GM23338 (cell line): ENCODE results near the gene USP9Y. TPM values are rescaled to one million over a fixed set of nuclear protein-coding genes. Genes with fewer than 3 reads are reported as not detected.

Experiments used
- ATAC-seq: fragments of 200-7000 bp; cut with Tn5 transposase; 3 replicates; pipeline ENCODE4 v1.9.1; 2020
- DNase-seq: peaks from one replicate; pipeline ENCODE4 v3.0.0-alpha.2; 2015; ENCODE audit warnings: low spot score
- H2AFZ ChIP-seq: fragments of 200-600 bp; sonication (generic); 2 replicates; pipeline ENCODE4 v1.8.0; 2016; ENCODE audit warnings: antibody characterized with exemption, mild to moderate bottlenecking, moderate library complexity
- H3F3A ChIP-seq: fragments of 200-600 bp; sonication (generic); replicated peaks from 2 replicates; pipeline ENCODE4 v1.8.0; 2017; ENCODE audit warnings: antibody characterized with exemption, mixed run types, low read depth
- H3K27ac ChIP-seq: fragments of 200-600 bp; sonication (generic); 2 replicates; pipeline ENCODE4 v1.6.1; 2016; ENCODE audit warnings: low read depth
- H3K27me3 ChIP-seq: fragments of 200-600 bp; sonication (generic); 2 replicates; pipeline ENCODE4 v1.8.0; 2016; ENCODE audit warnings: mild to moderate bottlenecking, mixed run types, moderate library complexity; ENCODE audit not compliant: insufficient read depth
- H3K36me3 ChIP-seq: fragments of 200-600 bp; sonication (generic); 2 replicates; pipeline ENCODE4 v1.8.0; 2016; ENCODE audit warnings: mild to moderate bottlenecking; ENCODE audit not compliant: insufficient read depth
- H3K4me1 ChIP-seq: fragments of 200-600 bp; sonication (generic); 2 replicates; pipeline ENCODE4 v1.8.0; 2016; ENCODE audit warnings: mild to moderate bottlenecking, moderate library complexity; ENCODE audit not compliant: insufficient read depth
- H3K4me2 ChIP-seq: fragments of 200-600 bp; sonication (generic); 2 replicates; pipeline ENCODE4 v1.7.1; 2017; ENCODE audit warnings: mixed run types
- H3K4me3 ChIP-seq: fragments of 200-600 bp; sonication (generic); 2 replicates; pipeline ENCODE4 v1.6.1; 2016; ENCODE audit warnings: mixed run types
- H3K79me2 ChIP-seq: fragments of 200-600 bp; sonication (generic); replicated peaks from 2 replicates; pipeline ENCODE4 v1.8.0; 2017; ENCODE audit warnings: mild to moderate bottlenecking; ENCODE audit not compliant: insufficient read depth
- H3K9me2 ChIP-seq: fragments of 200-600 bp; sonication (generic); 2 replicates; pipeline ENCODE4 v1.8.0; 2017; ENCODE audit not compliant: insufficient read depth
- H4K20me1 ChIP-seq: fragments of 200-600 bp; sonication (generic); replicated peaks from 2 replicates; pipeline ENCODE4 v1.8.0; 2017; ENCODE audit warnings: mild to moderate bottlenecking; ENCODE audit not compliant: insufficient read depth
- H3K27ac Mint-ChIP-seq: 2 replicates; pipeline ENCODE4 v1.8.0; 2020; ENCODE audit warnings: inconsistent platforms, mild to moderate bottlenecking, moderate library complexity, mixed read lengths
- H3K27me3 Mint-ChIP-seq: 3 replicates; pipeline ENCODE4 v1.8.0; 2022; ENCODE audit warnings: low read depth, mild to moderate bottlenecking, moderate library complexity, mixed read lengths, inconsistent platforms; ENCODE audit not compliant: insufficient read depth, poor library complexity
- H3K36me3 Mint-ChIP-seq: 3 replicates; pipeline ENCODE4 v1.8.0; 2021; ENCODE audit warnings: low read depth, mild to moderate bottlenecking, inconsistent platforms, moderate library complexity, mixed read lengths
- H3K4me1 Mint-ChIP-seq: 3 replicates; pipeline ENCODE4 v1.8.0; 2020; ENCODE audit warnings: mild to moderate bottlenecking, inconsistent platforms, mixed read lengths
- H3K4me3 Mint-ChIP-seq: 3 replicates; pipeline ENCODE4 v1.8.0; 2021; ENCODE audit warnings: moderate library complexity, mild to moderate bottlenecking, inconsistent platforms, mixed read lengths
- H3K9me3 Mint-ChIP-seq: 3 replicates; pipeline ENCODE4 v1.8.0; 2020; ENCODE audit warnings: moderate library complexity, mild to moderate bottlenecking, inconsistent platforms, mixed read lengths
- NANOG ChIP-seq: IDR thresholded peaks from 2 replicates; pipeline ENCODE4 v1.6.1; 2016; ENCODE audit warnings: antibody characterized with exemption, borderline replicate concordance
- POLR2AphosphoS5 ChIP-seq: IDR thresholded peaks from 2 replicates; pipeline ENCODE4 v1.6.1; 2016; ENCODE audit warnings: antibody characterized with exemption, low read depth
- STAT1 ChIP-seq: IDR thresholded peaks from one replicate; pipeline ENCODE4 v1.6.1; 2016; ENCODE audit warnings: antibody characterized with exemption; ENCODE audit not compliant: unreplicated experiment
- ZNF114 ChIP-seq: fragments of 250-450 bp; sonication (Bioruptor Pico); IDR thresholded peaks from 2 replicates; pipeline ENCODE4 v1.5.0; 2020; ENCODE audit warnings: mild to moderate bottlenecking, moderate library complexity
- ZNF331 ChIP-seq: fragments of 250-450 bp; sonication (Bioruptor Pico); IDR thresholded peaks from 2 replicates; pipeline ENCODE4 v1.5.0; 2020; ENCODE audit warnings: low read depth, mild to moderate bottlenecking, moderate library complexity
- polyA plus RNA-seq: library from polyadenylated mRNA; unstranded; fragments of >200 nt; fragmentation: Nextera tagmentation; extraction: Ambion mirVana; gene quantifications from 2 replicates; pipeline ENCODE4 v1.2.1, GENCODE V29; 2016
- total RNA-seq: library from RNA; depleted of rRNA; stranded (reverse); fragments of >200 nt; shearing (Covaris generic); gene quantifications from 2 replicates; pipeline ENCODE4 v1.2.3, GENCODE V29; 2014
- TF ChIP-seq, protein P1 (sequence below): fragments of 250-450 bp; sonication (Bioruptor Pico); IDR thresholded peaks from 2 replicates; pipeline ENCODE4 v1.5.0; 2020; ENCODE audit warnings: mild to moderate bottlenecking, moderate library complexity
- TF ChIP-seq, protein P2 (sequence below), 2 experiments: fragments of 200-600 bp in 1 of 2; sonication (generic) in 1 of 2; conservative IDR thresholded peaks; 2 replicates each; pipeline versions ENCODE4 v1.5.1 to v1.6.1; 2016 to 2017; ENCODE audit warnings: antibody characterized with exemption in 2 of 2, low read depth in 2 of 2, mild to moderate bottlenecking in 2 of 2, moderate library complexity in 1 of 2
- TF ChIP-seq, protein P3 (sequence below): IDR thresholded peaks from one replicate; pipeline ENCODE4 v1.6.1; 2018; ENCODE audit warnings: antibody characterized with exemption; ENCODE audit not compliant: unreplicated experiment

USP9Y gene
- total and polyA plus RNA-seq, 2 experiments from 2014 or later, result 23.7 to 49.0 TPM

DNA sequence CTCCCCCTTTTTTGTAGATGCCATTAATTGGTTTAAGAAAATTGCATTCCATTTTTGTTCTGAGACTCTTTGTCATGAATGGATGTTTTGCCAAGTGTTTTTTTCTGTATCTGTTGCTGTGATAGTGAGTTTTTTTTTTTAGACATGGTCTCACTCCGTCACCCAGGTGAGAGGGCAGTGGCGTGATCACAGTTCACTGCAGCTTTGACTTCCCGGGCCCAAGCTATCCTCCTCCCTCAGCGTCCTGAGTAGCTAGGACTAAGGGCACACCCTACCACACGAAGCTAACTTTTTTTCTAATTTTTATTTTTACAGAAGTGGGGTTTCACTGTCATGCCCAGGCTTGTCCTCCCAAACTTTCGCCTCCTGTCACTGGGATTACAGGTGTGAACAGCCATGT is 51.8 kb downstream of the USP9Y start (continued):
- TF ChIP-seq, protein P1, sequence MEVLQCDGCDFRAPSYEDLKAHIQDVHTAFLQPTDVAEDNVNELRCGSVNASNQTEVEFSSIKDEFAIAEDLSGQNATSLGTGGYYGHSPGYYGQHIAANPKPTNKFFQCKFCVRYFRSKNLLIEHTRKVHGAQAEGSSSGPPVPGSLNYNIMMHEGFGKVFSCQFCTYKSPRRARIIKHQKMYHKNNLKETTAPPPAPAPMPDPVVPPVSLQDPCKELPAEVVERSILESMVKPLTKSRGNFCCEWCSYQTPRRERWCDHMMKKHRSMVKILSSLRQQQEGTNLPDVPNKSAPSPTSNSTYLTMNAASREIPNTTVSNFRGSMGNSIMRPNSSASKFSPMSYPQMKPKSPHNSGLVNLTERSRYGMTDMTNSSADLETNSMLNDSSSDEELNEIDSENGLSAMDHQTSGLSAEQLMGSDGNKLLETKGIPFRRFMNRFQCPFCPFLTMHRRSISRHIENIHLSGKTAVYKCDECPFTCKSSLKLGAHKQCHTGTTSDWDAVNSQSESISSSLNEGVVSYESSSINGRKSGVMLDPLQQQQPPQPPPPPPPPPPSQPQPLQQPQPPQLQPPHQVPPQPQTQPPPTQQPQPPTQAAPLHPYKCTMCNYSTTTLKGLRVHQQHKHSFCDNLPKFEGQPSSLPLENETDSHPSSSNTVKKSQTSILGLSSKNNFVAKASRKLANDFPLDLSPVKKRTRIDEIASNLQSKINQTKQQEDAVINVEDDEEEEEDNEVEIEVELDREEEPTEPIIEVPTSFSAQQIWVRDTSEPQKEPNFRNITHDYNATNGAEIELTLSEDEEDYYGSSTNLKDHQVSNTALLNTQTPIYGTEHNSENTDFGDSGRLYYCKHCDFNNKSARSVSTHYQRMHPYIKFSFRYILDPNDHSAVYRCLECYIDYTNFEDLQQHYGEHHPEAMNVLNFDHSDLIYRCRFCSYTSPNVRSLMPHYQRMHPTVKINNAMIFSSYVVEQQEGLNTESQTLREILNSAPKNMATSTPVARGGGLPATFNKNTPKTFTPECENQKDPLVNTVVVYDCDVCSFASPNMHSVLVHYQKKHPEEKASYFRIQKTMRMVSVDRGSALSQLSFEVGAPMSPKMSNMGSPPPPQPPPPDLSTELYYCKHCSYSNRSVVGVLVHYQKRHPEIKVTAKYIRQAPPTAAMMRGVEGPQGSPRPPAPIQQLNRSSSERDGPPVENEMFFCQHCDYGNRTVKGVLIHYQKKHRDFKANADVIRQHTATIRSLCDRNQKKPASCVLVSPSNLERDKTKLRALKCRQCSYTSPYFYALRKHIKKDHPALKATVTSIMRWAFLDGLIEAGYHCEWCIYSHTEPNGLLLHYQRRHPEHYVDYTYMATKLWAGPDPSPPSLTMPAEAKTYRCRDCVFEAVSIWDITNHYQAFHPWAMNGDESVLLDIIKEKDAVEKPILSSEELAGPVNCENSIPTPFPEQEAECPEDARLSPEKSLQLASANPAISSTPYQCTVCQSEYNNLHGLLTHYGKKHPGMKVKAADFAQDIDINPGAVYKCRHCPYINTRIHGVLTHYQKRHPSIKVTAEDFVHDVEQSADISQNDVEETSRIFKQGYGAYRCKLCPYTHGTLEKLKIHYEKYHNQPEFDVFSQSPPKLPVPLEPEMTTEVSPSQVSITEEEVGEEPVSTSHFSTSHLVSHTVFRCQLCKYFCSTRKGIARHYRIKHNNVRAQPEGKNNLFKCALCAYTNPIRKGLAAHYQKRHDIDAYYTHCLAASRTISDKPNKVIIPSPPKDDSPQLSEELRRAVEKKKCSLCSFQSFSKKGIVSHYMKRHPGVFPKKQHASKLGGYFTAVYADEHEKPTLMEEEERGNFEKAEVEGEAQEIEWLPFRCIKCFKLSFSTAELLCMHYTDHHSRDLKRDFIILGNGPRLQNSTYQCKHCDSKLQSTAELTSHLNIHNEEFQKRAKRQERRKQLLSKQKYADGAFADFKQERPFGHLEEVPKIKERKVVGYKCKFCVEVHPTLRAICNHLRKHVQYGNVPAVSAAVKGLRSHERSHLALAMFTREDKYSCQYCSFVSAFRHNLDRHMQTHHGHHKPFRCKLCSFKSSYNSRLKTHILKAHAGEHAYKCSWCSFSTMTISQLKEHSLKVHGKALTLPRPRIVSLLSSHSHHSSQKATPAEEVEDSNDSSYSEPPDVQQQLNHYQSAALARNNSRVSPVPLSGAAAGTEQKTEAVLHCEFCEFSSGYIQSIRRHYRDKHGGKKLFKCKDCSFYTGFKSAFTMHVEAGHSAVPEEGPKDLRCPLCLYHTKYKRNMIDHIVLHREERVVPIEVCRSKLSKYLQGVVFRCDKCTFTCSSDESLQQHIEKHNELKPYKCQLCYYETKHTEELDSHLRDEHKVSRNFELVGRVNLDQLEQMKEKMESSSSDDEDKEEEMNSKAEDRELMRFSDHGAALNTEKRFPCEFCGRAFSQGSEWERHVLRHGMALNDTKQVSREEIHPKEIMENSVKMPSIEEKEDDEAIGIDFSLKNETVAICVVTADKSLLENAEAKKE (CRISPR knock-in tag), result no peak
- no peak for TF ChIP-seq ZNF331 (CRISPR knock-in tag)
- no peak for TF ChIP-seq ZNF114 (CRISPR knock-in tag)

DNA sequence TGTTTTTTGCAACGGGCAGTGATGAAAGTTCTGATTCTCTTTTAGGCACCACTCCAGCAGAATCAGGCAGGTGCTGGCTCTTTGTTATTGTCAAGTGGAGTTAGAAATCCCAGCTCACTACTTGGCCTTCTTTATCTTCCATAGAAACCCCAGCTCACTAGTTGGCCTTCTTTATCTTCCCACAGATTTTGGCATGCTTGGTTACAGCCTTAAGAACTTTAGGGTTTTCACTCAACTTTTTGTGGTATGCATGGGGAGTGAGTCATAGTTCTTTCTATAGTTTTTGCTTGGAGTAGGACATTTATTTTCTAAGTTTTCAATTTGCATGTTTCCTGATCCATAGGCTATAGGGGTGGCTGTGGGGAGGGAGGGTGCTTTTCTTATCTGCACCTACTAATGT is 55.0 kb downstream of the USP9Y start:
- Histone ChIP-seq H3F3A (no peaks in the 10 kb centered on the region), H3K27ac (no peak overlapping the region), H3K79me2 (no peaks in the 10 kb centered on the region; the same call in none of the 2 replicates), H3K4me2 (no peak overlapping the region), H3K4me1 (peaks cover 3% of the 10 kb centered on the region; the same call in 1 of the 2 replicates), H4K20me1 (no peaks in the 10 kb centered on the region), H3K9me2 (no peaks in the 10 kb centered on the region), H3K27me3 (no peaks in the 10 kb centered on the region), H3K36me3 (no peaks in the 10 kb centered on the region), H2AFZ (no peak overlapping the region), H3K4me3 (no peak overlapping the region)
- no peaks in the 10 kb centered on the region; the same call in 2 of the 3 replicates for H3K9me3 Mint-ChIP-seq
- H3K36me3 Mint-ChIP-seq, result peaks cover 2% of the 10 kb centered on the region; the same call in 1 of the 3 replicates
- ATAC-seq (no peak), DNase-seq (no peak)
- H3K27me3 Mint-ChIP-seq, result no peaks in the 10 kb centered on the region
- H3K27ac Mint-ChIP-seq, result no peak overlapping the region
- H3K4me1 Mint-ChIP-seq, result peaks cover 25% of the 10 kb centered on the region
- no peak overlapping the region for H3K4me3 Mint-ChIP-seq
- TF ChIP-seq STAT1 (no peak), NANOG (no peak), ZNF331 (CRISPR knock-in tag) (no peak), ZNF114 (CRISPR knock-in tag) (no peak), POLR2AphosphoS5 (no peak)
- TF ChIP-seq, protein P2, sequence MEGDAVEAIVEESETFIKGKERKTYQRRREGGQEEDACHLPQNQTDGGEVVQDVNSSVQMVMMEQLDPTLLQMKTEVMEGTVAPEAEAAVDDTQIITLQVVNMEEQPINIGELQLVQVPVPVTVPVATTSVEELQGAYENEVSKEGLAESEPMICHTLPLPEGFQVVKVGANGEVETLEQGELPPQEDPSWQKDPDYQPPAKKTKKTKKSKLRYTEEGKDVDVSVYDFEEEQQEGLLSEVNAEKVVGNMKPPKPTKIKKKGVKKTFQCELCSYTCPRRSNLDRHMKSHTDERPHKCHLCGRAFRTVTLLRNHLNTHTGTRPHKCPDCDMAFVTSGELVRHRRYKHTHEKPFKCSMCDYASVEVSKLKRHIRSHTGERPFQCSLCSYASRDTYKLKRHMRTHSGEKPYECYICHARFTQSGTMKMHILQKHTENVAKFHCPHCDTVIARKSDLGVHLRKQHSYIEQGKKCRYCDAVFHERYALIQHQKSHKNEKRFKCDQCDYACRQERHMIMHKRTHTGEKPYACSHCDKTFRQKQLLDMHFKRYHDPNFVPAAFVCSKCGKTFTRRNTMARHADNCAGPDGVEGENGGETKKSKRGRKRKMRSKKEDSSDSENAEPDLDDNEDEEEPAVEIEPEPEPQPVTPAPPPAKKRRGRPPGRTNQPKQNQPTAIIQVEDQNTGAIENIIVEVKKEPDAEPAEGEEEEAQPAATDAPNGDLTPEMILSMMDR (conservative IDR thresholded peaks at IDR 0.05; ENCODE audit: low read depth in 2 of 2), result no peak
- TF ChIP-seq, protein P3, sequence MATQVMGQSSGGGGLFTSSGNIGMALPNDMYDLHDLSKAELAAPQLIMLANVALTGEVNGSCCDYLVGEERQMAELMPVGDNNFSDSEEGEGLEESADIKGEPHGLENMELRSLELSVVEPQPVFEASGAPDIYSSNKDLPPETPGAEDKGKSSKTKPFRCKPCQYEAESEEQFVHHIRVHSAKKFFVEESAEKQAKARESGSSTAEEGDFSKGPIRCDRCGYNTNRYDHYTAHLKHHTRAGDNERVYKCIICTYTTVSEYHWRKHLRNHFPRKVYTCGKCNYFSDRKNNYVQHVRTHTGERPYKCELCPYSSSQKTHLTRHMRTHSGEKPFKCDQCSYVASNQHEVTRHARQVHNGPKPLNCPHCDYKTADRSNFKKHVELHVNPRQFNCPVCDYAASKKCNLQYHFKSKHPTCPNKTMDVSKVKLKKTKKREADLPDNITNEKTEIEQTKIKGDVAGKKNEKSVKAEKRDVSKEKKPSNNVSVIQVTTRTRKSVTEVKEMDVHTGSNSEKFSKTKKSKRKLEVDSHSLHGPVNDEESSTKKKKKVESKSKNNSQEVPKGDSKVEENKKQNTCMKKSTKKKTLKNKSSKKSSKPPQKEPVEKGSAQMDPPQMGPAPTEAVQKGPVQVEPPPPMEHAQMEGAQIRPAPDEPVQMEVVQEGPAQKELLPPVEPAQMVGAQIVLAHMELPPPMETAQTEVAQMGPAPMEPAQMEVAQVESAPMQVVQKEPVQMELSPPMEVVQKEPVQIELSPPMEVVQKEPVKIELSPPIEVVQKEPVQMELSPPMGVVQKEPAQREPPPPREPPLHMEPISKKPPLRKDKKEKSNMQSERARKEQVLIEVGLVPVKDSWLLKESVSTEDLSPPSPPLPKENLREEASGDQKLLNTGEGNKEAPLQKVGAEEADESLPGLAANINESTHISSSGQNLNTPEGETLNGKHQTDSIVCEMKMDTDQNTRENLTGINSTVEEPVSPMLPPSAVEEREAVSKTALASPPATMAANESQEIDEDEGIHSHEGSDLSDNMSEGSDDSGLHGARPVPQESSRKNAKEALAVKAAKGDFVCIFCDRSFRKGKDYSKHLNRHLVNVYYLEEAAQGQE, result no peak
